ENCODE results near the gene RAB3GAP1. TPM values are rescaled to one million over a fixed set of nuclear protein-coding genes. Genes with fewer than 3 reads are reported as not detected.
"Not testable (repeated sequence)": the region's sequence is repeated elsewhere in the genome, so short reads cannot be mapped to it uniquely, and the experiment has no call there.

RAB3GAP1 gene
- total and polyA plus RNA-seq, 2 experiments from 2014 or later, result 19.9 to 35.0 TPM

DNA sequence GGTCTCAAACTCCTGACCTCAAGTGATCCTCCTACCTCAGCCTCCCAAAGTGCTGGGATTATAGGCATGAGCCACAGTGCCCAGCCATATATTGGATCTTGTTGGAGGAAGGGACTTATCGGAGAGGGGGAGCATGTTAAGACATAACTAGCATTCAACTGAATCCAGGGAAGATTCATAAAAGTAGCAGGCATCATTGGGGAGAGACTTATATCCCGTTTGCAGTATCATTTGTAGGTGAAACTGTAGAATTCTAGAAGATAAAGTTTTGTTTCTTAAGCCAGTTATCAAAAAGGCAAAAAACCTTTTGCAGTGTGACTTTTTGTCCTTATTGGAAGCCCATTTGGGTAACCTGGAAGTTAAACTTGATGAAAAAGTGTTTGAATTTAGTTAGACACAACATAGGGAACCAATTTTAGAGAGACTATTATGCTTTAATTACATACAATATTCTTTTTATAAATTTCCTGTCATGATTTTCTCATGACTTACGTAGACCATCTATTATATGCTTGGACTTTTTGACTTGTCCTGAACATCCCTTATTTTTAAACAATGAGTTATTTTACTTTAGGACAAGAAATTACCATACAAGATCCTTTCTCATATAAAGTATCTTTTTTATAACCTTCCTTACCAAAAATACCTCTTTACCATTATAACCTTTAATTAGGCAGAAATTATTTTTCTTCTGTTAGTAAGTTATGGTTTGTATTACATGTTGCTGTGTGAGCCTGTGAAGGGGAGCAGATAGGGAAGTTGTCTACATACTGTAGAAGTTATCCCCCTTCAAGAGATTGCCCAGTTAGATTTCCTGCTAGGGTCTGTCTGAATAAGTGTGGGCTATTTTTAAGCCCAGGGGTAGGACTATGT is 20.3 kb downstream of the RAB3GAP1 start:
- H3K27ac ChIP-seq, result no peak overlapping the region
- no peak overlapping the region for H3K4me3 ChIP-seq
- no peak for DNase-seq (ENCODE audit: low read depth in 1 of 2, low spot score in 1 of 2)
- TF ChIP-seq, protein P1, sequence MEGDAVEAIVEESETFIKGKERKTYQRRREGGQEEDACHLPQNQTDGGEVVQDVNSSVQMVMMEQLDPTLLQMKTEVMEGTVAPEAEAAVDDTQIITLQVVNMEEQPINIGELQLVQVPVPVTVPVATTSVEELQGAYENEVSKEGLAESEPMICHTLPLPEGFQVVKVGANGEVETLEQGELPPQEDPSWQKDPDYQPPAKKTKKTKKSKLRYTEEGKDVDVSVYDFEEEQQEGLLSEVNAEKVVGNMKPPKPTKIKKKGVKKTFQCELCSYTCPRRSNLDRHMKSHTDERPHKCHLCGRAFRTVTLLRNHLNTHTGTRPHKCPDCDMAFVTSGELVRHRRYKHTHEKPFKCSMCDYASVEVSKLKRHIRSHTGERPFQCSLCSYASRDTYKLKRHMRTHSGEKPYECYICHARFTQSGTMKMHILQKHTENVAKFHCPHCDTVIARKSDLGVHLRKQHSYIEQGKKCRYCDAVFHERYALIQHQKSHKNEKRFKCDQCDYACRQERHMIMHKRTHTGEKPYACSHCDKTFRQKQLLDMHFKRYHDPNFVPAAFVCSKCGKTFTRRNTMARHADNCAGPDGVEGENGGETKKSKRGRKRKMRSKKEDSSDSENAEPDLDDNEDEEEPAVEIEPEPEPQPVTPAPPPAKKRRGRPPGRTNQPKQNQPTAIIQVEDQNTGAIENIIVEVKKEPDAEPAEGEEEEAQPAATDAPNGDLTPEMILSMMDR (IDR thresholded peaks at IDR 0.05; ENCODE audit: low read depth, low read length), result no peak
- no peaks in the 10 kb centered on the region for H3K9me3 ChIP-seq (ENCODE audit: low read depth)
- no peaks in the 10 kb centered on the region for H3K4me1 ChIP-seq (ENCODE audit: low read depth)
- no peaks in the 10 kb centered on the region for H3K27me3 ChIP-seq
- no peaks in the 10 kb centered on the region for H3K36me3 ChIP-seq

DNA sequence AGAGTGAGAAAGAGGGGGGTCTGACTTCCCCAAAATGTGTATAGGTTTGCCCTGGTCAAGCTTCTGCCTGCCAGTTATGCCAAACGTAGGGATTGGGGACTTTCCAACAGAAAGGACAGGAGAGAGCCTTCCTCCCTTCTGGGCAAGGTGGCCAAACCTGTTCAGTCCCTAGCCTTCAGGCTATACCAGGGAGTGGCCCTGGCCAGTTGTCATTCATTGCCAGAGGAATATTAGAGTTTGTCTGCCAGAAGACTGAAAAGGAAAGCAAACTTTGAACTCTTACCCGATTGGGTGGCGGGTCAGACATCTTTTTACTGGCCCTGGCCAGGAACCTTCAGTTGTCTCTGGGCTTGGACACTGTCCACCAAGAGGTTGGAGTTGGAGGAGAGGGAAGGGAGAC is 22.1 kb downstream of the RAB3GAP1 start:
- Histone ChIP-seq H3K27me3 (no peaks in the 10 kb centered on the region), H3K4me3 (no peak overlapping the region), H3K27ac (no peak overlapping the region), H3K36me3 (no peaks in the 10 kb centered on the region), H3K9me3 (ENCODE audit: low read depth) (no peaks in the 10 kb centered on the region), H3K4me1 (ENCODE audit: low read depth) (no peaks in the 10 kb centered on the region)
- DNase-seq (ENCODE audit: low read depth in 1 of 2, low spot score in 1 of 2), result no peak
- TF ChIP-seq, protein P1 (IDR thresholded peaks at IDR 0.05; ENCODE audit: low read depth, low read length), result no peak

DNA sequence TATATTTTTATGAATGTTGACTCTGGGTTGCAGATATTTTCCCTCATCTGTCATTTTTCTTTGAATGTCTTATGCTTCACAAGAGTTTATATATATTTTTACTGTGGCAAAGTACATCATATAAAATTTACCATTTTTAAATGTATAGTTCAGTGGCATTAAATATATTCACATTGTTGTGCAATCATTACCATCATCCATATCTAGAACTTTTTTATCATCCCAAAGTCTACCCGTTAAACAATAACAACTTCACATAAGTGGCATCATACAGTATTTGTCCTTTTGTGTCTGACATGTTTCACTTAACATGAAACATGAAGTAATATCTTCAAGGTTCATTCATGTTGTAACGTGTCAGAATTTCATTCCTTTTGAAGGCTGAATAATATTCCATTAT is 24.5 kb downstream of the RAB3GAP1 start:
- Histone ChIP-seq H3K4me1 (ENCODE audit: low read depth) (no peaks in the 10 kb centered on the region), H3K9me3 (ENCODE audit: low read depth) (no peaks in the 10 kb centered on the region), H3K36me3 (no peaks in the 10 kb centered on the region), H3K27ac (no peak overlapping the region), H3K4me3 (no peak overlapping the region), H3K27me3 (no peaks in the 10 kb centered on the region)
- DNase-seq (ENCODE audit: low read depth in 1 of 2, low spot score in 1 of 2), result no peak
- TF ChIP-seq, protein P1 (IDR thresholded peaks at IDR 0.05; ENCODE audit: low read depth, low read length), result no peak

DNA sequence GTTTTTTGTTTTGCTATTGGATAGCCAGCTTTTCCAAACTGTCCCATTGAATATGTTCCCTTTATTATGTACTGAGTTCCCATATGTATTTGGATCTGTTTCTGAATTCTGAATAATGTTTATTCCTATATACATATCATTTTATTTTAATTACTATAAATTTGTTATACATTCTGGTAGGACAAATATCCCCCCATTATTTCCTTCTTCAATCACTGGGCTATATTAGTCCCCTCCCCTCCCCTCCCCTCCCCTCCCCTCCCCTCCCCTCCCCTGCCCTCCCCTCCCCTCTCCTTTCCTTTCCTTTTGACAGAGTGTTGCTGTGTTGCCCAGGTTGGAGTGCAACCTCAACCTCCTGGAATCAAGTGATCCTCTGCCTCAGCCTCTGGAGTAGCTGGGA is 26.3 kb downstream of the RAB3GAP1 start:
- H3K27ac ChIP-seq, result no peak overlapping the region
- no peak overlapping the region for H3K4me3 ChIP-seq
- no peaks in the 10 kb centered on the region for H3K27me3 ChIP-seq
- H3K9me3 ChIP-seq (ENCODE audit: low read depth), result no peaks in the 10 kb centered on the region
- DNase-seq (ENCODE audit: low read depth in 1 of 2, low spot score in 1 of 2), result no peak
- no peaks in the 10 kb centered on the region for H3K4me1 ChIP-seq (ENCODE audit: low read depth)
- TF ChIP-seq, protein P1 (IDR thresholded peaks at IDR 0.05; ENCODE audit: low read depth, low read length), result no peak
- no peaks in the 10 kb centered on the region for H3K36me3 ChIP-seq

DNA sequence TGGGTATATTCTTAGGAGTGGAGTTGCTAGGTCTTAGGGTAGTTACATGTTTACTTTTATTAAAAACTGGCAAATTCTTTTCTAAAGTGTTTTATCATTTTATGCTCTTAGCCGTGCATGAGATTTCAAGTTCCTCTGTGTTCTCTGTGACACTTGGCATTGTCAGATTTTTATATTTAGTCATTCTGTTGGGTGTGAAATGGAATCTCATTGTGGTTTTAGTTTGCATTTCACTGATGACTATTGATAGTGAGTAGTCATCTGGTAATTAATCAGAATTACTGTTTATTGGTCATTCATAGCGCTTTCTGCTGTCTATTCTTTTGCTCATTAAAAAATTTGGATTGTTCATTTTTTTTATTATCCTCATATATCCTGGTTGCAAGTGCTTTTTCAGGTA is 34.1 kb downstream of the RAB3GAP1 start:
- Histone ChIP-seq H3K9me3 (ENCODE audit: low read depth) (no peaks in the 10 kb centered on the region), H3K36me3 (no peaks in the 10 kb centered on the region), H3K4me1 (ENCODE audit: low read depth) (no peaks in the 10 kb centered on the region), H3K27me3 (no peaks in the 10 kb centered on the region), H3K4me3 (no peak overlapping the region), H3K27ac (no peak overlapping the region)
- peak in 1 of 2 donors; percentile 0 for DNase-seq (ENCODE audit: low read depth in 1 of 2, low spot score in 1 of 2)
- TF ChIP-seq, protein P1 (IDR thresholded peaks at IDR 0.05; ENCODE audit: low read depth, low read length), result no peak

DNA sequence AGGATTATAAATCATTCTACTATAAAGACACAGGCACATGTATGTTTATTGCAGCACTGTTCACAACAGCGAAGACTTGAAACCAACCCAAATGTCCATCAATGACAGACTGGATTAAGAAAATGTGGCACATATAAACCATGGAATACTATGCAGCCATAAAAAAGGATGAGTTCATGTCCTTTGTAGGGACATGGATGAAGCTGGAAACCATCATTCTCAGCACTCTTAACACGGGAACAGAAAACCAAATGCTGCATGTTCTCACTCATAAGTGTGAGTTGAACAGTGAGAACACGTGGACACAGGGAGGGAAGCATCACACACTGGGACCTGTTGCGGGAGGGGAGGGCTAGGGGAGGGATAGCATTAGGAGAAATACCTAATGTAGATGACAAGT is 37.5 kb downstream of the RAB3GAP1 start:
- not testable (repeated sequence) for H3K9me3 ChIP-seq (ENCODE audit: low read depth); H3K27me3 ChIP-seq

More for the DNA sequence above, 37.5 kb downstream of the RAB3GAP1 start:
- not testable (repeated sequence) for H3K4me3 ChIP-seq; DNase-seq (ENCODE audit: low read depth in 1 of 2, low spot score in 1 of 2); H3K27ac ChIP-seq; H3K36me3 ChIP-seq; H3K4me1 ChIP-seq (ENCODE audit: low read depth)
